C1 segment of cervical spinal cord (tissue), 14 donors: Measurements from ENCODE around the gene ZNF692.
A peak's percentile ranks its signal among the peaks of the same experiment; 100 is the strongest.
"Not testable (repeated sequence)": the region's sequence is repeated elsewhere in the genome, so short reads cannot be mapped to it uniquely, and the experiment has no call there.

ENCODE experiments used
- DNase-seq, 14 donors: peaks; one replicate each; lab custom pipeline; 2025; lab: John Stamatoyannopoulos, UW

Gene ZNF692, protein sequence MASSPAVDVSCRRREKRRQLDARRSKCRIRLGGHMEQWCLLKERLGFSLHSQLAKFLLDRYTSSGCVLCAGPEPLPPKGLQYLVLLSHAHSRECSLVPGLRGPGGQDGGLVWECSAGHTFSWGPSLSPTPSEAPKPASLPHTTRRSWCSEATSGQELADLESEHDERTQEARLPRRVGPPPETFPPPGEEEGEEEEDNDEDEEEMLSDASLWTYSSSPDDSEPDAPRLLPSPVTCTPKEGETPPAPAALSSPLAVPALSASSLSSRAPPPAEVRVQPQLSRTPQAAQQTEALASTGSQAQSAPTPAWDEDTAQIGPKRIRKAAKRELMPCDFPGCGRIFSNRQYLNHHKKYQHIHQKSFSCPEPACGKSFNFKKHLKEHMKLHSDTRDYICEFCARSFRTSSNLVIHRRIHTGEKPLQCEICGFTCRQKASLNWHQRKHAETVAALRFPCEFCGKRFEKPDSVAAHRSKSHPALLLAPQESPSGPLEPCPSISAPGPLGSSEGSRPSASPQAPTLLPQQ

GRCh38 chr1:248858891-248859889 lies at the start of gene ZNF692:
Gene ZNF692 (minus strand): TSS chr1:248859085. CDS start chr1:248858309, 776 bp downstream.
- DNase-seq, result peak; percentile 52 to 98 (median 92)

- DNase-seq, result peak in 1 of 14 donors; percentile 44
These were observed 48.1 kb upstream of the ZNF692 start for GRCh38 chr1:248906753-248907661.

- DNase-seq, result peak; percentile 52 to 100 (median 90)
These were observed 47.3 kb upstream of the ZNF692 start, which contains the start of gene PGBD2 for GRCh38 chr1:248906009-248906752. Gene PGBD2 (plus strand): TSS chr1:248906235. CDS start chr1:248913863, 7,628 bp downstream.

GRCh38 chr1:248905662-248906008 lies 46.8 kb upstream of the ZNF692 start:
- DNase-seq, result no peak

DNA sequence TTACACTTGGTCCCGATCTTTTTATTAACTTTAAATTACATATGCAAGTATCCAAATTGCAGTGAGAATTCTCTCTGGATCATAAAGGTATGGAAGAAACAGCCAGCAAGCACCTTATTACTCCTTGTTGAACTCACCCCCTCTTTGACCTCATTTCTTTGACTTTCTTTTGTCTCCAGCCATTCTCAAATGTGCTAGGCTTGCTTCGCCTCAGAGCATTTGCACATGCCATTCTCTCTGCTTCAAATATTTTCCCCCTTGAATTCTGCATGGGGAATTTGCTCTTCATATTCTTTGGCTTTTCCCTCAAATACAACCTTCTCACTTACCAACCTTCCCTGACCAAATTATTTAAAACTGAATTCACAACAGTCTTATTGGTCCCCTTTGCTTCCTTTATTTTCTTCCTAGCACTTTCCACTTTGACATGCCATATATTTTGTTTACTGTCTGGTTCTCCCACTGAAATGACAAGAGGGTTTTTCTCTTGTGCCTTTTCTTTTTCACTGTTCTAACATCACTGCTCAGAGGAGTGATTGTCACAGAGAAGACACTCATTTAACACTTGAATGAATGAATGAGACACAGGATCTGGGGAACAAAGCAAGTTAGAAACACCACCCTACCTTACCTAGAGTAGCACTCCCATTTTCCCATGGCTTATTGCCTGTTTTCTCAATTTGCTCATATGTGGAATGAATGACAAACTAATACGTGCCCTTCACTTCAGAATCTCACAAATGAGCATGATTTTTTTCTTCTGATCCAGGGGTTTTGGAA lies 45.7 kb upstream of the ZNF692 start:
- DNase-seq, result no peak

- no peak for DNase-seq
These were observed 42.7 kb upstream of the ZNF692 start for GRCh38 chr1:248901578-248901977.

DNA sequence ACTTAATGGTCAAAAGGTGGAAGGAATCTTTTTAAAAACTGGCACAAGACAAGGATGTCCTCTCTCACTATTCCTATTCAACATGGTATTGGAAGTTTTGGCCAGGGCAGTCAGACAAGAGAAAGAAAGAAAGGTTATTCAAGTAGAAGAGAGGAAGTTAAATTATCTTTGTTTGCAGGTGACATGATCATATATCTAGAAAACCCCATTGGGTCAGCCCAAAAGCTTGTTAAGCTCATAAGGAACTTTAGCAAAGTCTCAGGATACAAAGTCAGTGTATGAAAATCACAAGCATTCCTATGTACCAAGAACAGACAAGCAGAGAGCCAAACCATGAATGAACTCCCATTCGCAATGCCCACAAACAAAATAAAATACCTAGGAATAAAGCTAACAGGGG lies 41.8 kb upstream of the ZNF692 start:
- no peak for DNase-seq

DNA sequence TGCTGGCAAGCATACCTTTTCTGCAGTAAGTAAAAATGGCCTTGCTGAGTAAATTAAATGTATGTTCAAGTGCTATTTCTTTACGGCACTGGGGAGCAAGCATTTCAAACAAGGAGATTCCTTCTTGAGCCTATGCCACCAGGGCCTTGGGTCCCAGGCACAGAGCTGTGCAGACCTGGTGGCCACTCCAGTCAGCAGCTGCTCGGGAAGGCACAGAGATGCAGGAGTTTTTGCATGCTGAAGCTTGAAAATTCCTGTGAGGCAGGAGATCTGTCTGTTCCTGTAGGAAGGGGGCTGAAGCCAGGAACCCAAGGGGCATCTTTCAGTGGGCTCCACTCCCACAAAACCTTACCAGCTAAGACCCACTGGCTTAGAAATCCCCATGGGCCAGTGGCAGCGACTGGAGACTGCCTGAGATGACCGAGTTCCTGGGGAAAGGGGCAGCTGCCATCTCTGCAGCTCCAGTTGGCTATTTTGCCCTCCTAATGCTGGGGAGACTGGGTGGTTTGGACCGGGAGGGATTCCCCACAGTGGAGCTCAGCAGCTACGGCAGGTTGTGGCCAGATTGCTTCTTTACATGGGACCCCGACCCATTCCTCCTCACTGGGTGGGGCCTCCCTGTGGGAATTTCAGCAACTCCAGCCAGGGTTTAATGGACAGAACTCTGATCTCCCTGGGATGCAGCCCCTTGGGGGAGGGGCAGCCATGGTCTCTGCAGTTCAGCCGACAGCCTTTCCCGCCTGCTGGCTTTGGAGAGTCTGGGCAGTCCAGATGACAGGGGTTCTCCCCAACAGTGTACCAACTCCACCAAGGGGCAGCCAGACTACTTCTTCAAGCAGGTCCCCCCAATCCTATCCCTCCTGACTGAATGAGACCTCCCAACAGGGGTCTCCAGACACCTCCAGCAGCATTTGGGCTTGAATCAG lies 38.8 kb upstream of the ZNF692 start:
- no peak for DNase-seq

DNA sequence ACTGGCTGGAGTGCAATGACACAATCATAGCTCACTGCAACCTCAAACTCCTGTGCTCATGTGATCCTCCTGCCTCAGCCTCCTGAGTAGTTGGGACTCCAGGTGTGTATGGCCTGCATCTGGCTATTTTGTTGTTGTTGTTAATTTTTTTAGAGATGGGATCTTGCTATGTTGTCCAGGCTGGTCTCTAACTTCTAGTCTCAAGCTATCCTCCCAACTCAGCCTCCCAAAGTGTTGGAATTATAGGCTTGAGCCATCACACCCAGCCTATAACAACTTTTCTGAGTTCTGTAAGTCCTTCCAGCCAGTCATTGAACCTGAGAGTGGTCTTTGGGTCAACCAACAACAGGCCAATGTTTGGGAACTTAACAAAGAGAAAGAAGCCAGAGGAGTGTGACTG lies 36.0 kb upstream of the ZNF692 start:
- no peak for DNase-seq

DNA sequence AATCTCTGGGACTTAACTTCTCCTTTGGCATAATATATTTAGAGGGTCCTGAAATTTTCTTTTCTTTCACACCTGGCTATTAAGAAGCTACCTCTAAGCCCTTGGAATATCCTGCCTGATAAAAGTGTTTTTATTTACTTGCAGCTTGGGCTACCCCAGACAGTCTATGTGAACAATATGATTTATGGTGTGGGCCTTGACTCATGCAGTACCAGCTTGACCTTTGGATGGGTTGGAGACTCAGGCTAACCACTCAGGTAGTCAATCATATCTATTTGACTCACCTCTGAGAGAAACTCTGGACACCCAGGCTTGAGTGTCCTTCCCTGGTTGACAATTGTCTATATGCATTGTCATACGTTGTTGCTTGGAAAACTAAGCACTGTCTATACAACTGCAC lies 33.7 kb upstream of the ZNF692 start:
- DNase-seq, result no peak

- no peak for DNase-seq
These were observed 32.9 kb upstream of the ZNF692 start for GRCh38 chr1:248891758-248892157.

GRCh38 chr1:248890549-248891498 lies 31.9 kb upstream of the ZNF692 start:
- DNase-seq, result no peak

- DNase-seq, result not testable (repeated sequence)
These were observed 31.0 kb upstream of the ZNF692 start for GRCh38 chr1:248889914-248890243.

DNA sequence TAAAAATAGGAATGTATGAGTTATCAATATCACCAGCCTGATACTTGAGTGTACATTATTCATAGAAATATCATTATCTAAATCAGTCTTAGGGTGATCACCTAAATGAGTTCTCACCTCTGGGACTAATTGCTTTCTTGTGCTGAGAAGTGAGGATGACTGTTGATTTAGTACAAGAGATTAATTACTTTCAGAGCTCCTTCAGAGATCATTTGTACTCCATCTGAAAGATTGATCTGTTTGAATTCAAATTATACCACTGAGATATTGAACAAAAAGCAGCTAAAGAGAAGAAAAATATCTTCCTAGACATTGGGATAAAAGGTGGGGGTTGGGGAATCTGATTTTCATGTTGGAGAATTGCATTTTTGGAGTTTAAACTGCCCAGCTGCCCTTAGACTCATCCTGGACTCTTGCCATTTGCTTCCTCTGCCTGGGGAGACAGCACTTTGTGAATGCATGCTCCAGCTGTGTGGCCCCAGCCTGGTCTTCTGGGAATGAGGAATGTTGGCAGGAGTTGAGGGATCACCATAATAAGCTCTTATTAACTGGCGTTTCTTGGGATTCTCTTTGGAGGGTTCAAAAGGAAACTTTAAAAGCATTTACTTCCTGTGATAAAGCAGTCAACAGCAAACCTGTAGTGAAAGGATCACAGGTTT lies 27.5 kb upstream of the ZNF692 start:
- DNase-seq, result no peak

DNA sequence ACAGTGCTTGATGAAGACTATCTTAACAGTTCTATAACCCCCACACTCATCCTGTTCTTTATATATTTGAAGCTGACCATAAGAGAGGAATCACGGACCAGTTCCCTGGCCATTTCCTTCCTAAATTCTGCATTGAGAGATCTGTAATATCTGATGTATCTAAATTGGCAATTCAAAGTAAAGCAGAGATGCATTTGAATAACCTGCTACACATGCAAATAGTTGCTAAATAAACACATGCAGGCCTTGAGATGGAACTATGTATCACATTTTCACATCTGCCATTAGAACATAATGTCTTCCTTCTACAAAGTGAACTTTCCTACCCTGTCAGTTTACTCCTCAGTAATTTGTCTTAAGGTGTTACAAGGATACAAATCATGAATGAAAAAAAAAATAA lies 26.8 kb upstream of the ZNF692 start:
- no peak for DNase-seq

- no peak for DNase-seq
These were observed 25.9 kb upstream of the ZNF692 start for GRCh38 chr1:248884632-248885295.
